HCT116 (cell line): ENCODE measurements around the gene NGF. TPM values are rescaled to one million over a fixed set of nuclear protein-coding genes. Genes with fewer than 3 reads are reported as not detected.

Source experiments
- ATAC-seq: fragments of 200-7000 bp; cut with Tn5 transposase; 2 replicates; pipeline ENCODE4 v1.9.1; 2020; ENCODE audit warnings: mild to moderate bottlenecking, moderate library complexity
- BruUV-seq: library from RNA; stranded (reverse); fragments of 400-500 nt; replicated peaks from 2 replicates; lab custom pipeline; 2021; lab: Mats Ljungman, UMichigan
- CTCF ChIA-PET: fragments of 300-600 bp; sonication (Branson Sonifier 250); formaldehyde crosslinking; loops from one replicate; lab custom pipeline; 2021; ENCODE audit warnings: antibody characterized with exemption; lab: Charles Lee
- POLR2A ChIA-PET: fragments of 300-600, 350-600 bp; sonication (Branson Sonifier 250); formaldehyde crosslinking; loops from one replicate; lab custom pipeline; 2021; ENCODE audit warnings: antibody characterized with exemption; lab: Charles Lee
- RAD21 ChIA-PET, 2 experiments: fragments of 300-600 bp; sonication (Branson Sonifier 250); formaldehyde crosslinking; loops; one replicate each; lab custom pipeline; 2023; ENCODE audit warnings: low total read pairs in 2 of 2; ENCODE audit not compliant: uncharacterized antibody in 2 of 2, unreplicated experiment in 2 of 2, low non-redundant PET in 1 of 2; lab: Charles Lee
- DNase-seq: peaks from one replicate; pipeline ENCODE4 v3.0.0-alpha.2; 2010; ENCODE audit warnings: low read depth, low spot score
- H2AFZ ChIP-seq: fragments of 200-600 bp; shearing (Covaris generic), sonication (generic); 2 replicates; pipeline ENCODE4 v1.6.1; 2017; ENCODE audit warnings: low read depth, mixed run types, mixed read lengths, antibody characterized with exemption, low read length; ENCODE audit not compliant: poor library complexity, severe bottlenecking
- H3K27ac ChIP-seq: 2 replicates; pipeline ENCODE4 v1.5.1; 2012; ENCODE audit warnings: low read depth, low read length
- H3K27me3 ChIP-seq: fragments of 200-600 bp; sonication (generic); 2 replicates; pipeline ENCODE4 v1.6.1; 2016; ENCODE audit warnings: mixed run types, low read length, mixed read lengths; ENCODE audit not compliant: insufficient read depth
- H3K36me3 ChIP-seq, 2 experiments: fragments of 200-500 bp in 1 of 2; fragments of 200-600 bp in 1 of 2; sonication (Bioruptor generic) in 1 of 2; sonication (generic) in 1 of 2; 2 replicates each; pipeline versions ENCODE4 v1.5.1 to v1.6.1; 2014 to 2016; ENCODE audit warnings: low read length in 2 of 2, inconsistent platforms in 1 of 2, mixed read lengths in 1 of 2, mixed run types in 1 of 2; ENCODE audit not compliant: insufficient read depth in 2 of 2, control insufficient read depth in 1 of 2
- H3K4me1 ChIP-seq, 2 experiments: fragments of 200-600 bp in 1 of 2; sonication (generic) in 1 of 2; 2 replicates each; pipeline versions ENCODE4 v1.5.1 to v1.6.1; 2012 to 2017; ENCODE audit warnings: low read length in 2 of 2, inconsistent platforms in 1 of 2, mild to moderate bottlenecking in 1 of 2, mixed read lengths in 1 of 2, mixed run types in 1 of 2, moderate library complexity in 1 of 2; ENCODE audit not compliant: insufficient read depth in 2 of 2, control insufficient read depth in 1 of 2
- H3K4me2 ChIP-seq: fragments of 200-600 bp; sonication (generic); 2 replicates; pipeline ENCODE4 v1.6.1; 2017; ENCODE audit warnings: mixed run types, low read length, mixed read lengths
- H3K4me3 ChIP-seq, 2 experiments: fragments of 200-600 bp in 1 of 2; sonication (generic) in 1 of 2; replicated peaks in 1 of 2; 2 replicates each; pipeline ENCODE4 v1.5.1; 2011 to 2016; ENCODE audit warnings: low read length in 2 of 2, control low read depth in 1 of 2, low read depth in 1 of 2, mild to moderate bottlenecking in 1 of 2, mixed read lengths in 1 of 2, mixed run types in 1 of 2
- H3K79me2 ChIP-seq: fragments of 200-600 bp; sonication (generic); 2 replicates; pipeline ENCODE4 v1.6.1; 2017; ENCODE audit warnings: mild to moderate bottlenecking, mixed run types, low read length, moderate library complexity, mixed read lengths; ENCODE audit not compliant: insufficient read depth
- H3K9ac ChIP-seq: fragments of 200-600 bp; sonication (generic); 2 replicates; pipeline ENCODE4 v1.6.1; 2016; ENCODE audit warnings: low read length, mixed read lengths
- H3K9me2 ChIP-seq: fragments of 200-600 bp; sonication (generic), shearing (Covaris generic); 2 replicates; pipeline ENCODE4 v1.6.1; 2017; ENCODE audit warnings: mixed run types, mild to moderate bottlenecking, moderate library complexity; ENCODE audit not compliant: insufficient read depth
- H3K9me3 ChIP-seq, 2 experiments: fragments of 200-500 bp in 1 of 2; fragments of 200-600 bp in 1 of 2; sonication (Bioruptor generic) in 1 of 2; sonication (generic) in 1 of 2; 2 replicates each; pipeline ENCODE4 v1.6.1; 2014 to 2017; ENCODE audit warnings: low read length in 2 of 2, mixed read lengths in 2 of 2, inconsistent platforms in 1 of 2, low read depth in 1 of 2, mild to moderate bottlenecking in 1 of 2, mixed run types in 1 of 2, moderate library complexity in 1 of 2; ENCODE audit not compliant: control insufficient read depth in 1 of 2, insufficient read depth in 1 of 2
- H4K20me1 ChIP-seq: fragments of 200-600 bp; sonication (generic), shearing (Covaris generic); 2 replicates; pipeline ENCODE4 v1.6.1; 2017; ENCODE audit warnings: mixed run types, mild to moderate bottlenecking, moderate library complexity; ENCODE audit not compliant: insufficient read depth
- CTCF ChIP-seq, 3 experiments: fragments of 200-600 bp in 1 of 3; sonication (generic) in 1 of 3; IDR thresholded peaks in 2 of 3; conservative IDR thresholded peaks in 1 of 3; 2 replicates each; pipeline ENCODE4 v1.5.1; 2012 to 2017; ENCODE audit warnings: low read depth in 2 of 3, low read length in 2 of 3, antibody characterized with exemption in 1 of 3, borderline replicate concordance in 1 of 3, control low read depth in 1 of 3, mild to moderate bottlenecking in 1 of 3, mixed read lengths in 1 of 3, mixed run types in 1 of 3, moderate library complexity in 1 of 3; ENCODE audit not compliant: insufficient read depth in 1 of 3
- EGR1 ChIP-seq: IDR thresholded peaks from 2 replicates; pipeline ENCODE4 v1.6.1; 2012; ENCODE audit warnings: low read depth
- FOSL1 ChIP-seq: IDR thresholded peaks from 2 replicates; pipeline ENCODE4 v1.6.1; 2012; ENCODE audit warnings: low read depth
- POLR2A ChIP-seq: IDR thresholded peaks from 2 replicates; pipeline ENCODE4 v1.7.0; 2011; ENCODE audit warnings: borderline replicate concordance; ENCODE audit not compliant: insufficient read depth, insufficient read length; ENCODE audit errors: extremely low read depth
- REST ChIP-seq: IDR thresholded peaks from 2 replicates; pipeline ENCODE4 v1.6.1; 2012; ENCODE audit warnings: low read depth
- intact Hi-C: fragments of 100-400 bp; cut with micrococcal nuclease; formaldehyde crosslinking; loops from 2 replicates; pipeline ENCODE4 v1.10.0; 2022
- total RNA-seq: library from RNA; stranded (reverse); gene quantifications from one replicate; pipeline ENCODE4 v1.2.1, GENCODE V29; 2021; ENCODE audit not compliant: unreplicated experiment

The NGF gene
- total RNA-seq, 1 experiment from 2014 or later, result not detected

GRCh38 chr1:115239148-115239422, 99.0 kb downstream of the NGF start:
- no peaks in the 10 kb centered on the region for H4K20me1 ChIP-seq
- no peaks in the 10 kb centered on the region for H3K36me3 ChIP-seq
- no peak overlapping the region for H2AFZ ChIP-seq
- H3K4me3 ChIP-seq, result no peak overlapping the region
- H3K9ac ChIP-seq, result no peak overlapping the region
- peaks cover 0 to 7% of the 10 kb centered on the region in 2 experiments; a peak in 1 of 4 replicates for H3K4me1 ChIP-seq
- no TSS peak for BruUV-seq
- H3K79me2 ChIP-seq, result no peaks in the 10 kb centered on the region
- H3K9me3 ChIP-seq, result no peaks in the 10 kb centered on the region
- no peak for ATAC-seq
- POLR2A ChIA-PET, result no interaction called here
- H3K9me2 ChIP-seq, result no peaks in the 10 kb centered on the region
- RAD21 ChIA-PET, result no interaction called here
- intact Hi-C loops, result no loop called here
- CTCF ChIA-PET, result no interaction called here
- TF ChIP-seq CTCF (IDR thresholded peaks at IDR 0.05 in 2 of 3, conservative IDR thresholded peaks at IDR 0.05 in 1 of 3; ENCODE audit: borderline replicate concordance in 1 of 3, insufficient read depth in 1 of 3, low read depth in 2 of 3, low read length in 2 of 3), result no peak
- TF ChIP-seq POLR2A, result no peak
- TF ChIP-seq FOSL1, result no peak
- no peak for TF ChIP-seq EGR1
- no peak for TF ChIP-seq REST
- no peak overlapping the region for H3K4me2 ChIP-seq
- H3K27me3 ChIP-seq, result no peaks in the 10 kb centered on the region
- no peak overlapping the region for H3K27ac ChIP-seq
- DNase-seq, result no peak
